ENCODE measurements around the gene DOCK1. TPM values are rescaled to one million over a fixed set of nuclear protein-coding genes. Genes with fewer than 3 reads are reported as not detected.

DOCK1 gene
- total RNA-seq, 2 experiments from 2014 or later: not detected

- CTCF ChIA-PET: no interaction called here
- ATAC-seq (ENCODE audit: poor library complexity): no peak
- no peaks in the 10 kb centered on the region for H3K27me3 ChIP-seq (ENCODE audit: control insufficient read depth in 1 of 2, insufficient read depth in 2 of 2, low read length in 2 of 2)
Observed at GRCh38 chr10:127035827-127036226, 130.6 kb downstream of the DOCK1 start.

GRCh38 chr10:127036987-127037386 is 131.8 kb downstream of the DOCK1 start:
- Histone ChIP-seq H3K36me3 (ENCODE audit: insufficient read depth, low read length) (no peaks in the 10 kb centered on the region), H3K4me3 (ENCODE audit: low read length) (no peak overlapping the region), H3K9me3 (ENCODE audit: control insufficient read depth in 1 of 2, insufficient read depth in 1 of 2, low read length in 2 of 2) (peaks cover 0 to 10% of the 10 kb centered on the region in 2 experiments), H3K27me3 (ENCODE audit: control insufficient read depth in 1 of 2, insufficient read depth in 2 of 2, low read length in 2 of 2) (no peaks in the 10 kb centered on the region), H3K27ac (ENCODE audit: low read depth in 1 of 2, low read length in 2 of 2) (no peak overlapping the region), H3K4me1 (ENCODE audit: insufficient read depth, low read length) (no peaks in the 10 kb centered on the region)
- no peaks in the 10 kb centered on the region for H3K9me3 Mint-ChIP-seq
- no peaks in the 10 kb centered on the region for H3K36me3 Mint-ChIP-seq (ENCODE audit: low read depth)
- POLR2A ChIA-PET: no interaction called here
- no peak for ATAC-seq (ENCODE audit: poor library complexity)
- H3K4me3 Mint-ChIP-seq: no peak overlapping the region
- no peaks in the 10 kb centered on the region for H3K4me1 Mint-ChIP-seq (ENCODE audit: low read depth)
- intact Hi-C loops (cut with DNase I, micrococcal nuclease): no loop called here
- CTCF ChIA-PET: interaction anchor here (1.6 kb wide), 1 partner anchor 37 kb away, joined by 3 read pairs; no protein-coding TSS in a partner anchor
- no peaks in the 10 kb centered on the region for H3K27me3 Mint-ChIP-seq
- TF ChIP-seq CTCF (IDR thresholded peaks at IDR 0.05): no peak
- no peak for DNase-seq
- no peak overlapping the region for H3K27ac Mint-ChIP-seq

More at GRCh38 chr10:127035827-127036226, 130.6 kb downstream of the DOCK1 start:
- H3K9me3 Mint-ChIP-seq: no peaks in the 10 kb centered on the region
- no peak overlapping the region for H3K27ac Mint-ChIP-seq
- H3K27me3 Mint-ChIP-seq: no peaks in the 10 kb centered on the region
- H3K27ac ChIP-seq (ENCODE audit: low read depth in 1 of 2, low read length in 2 of 2): no peak overlapping the region
- H3K4me1 Mint-ChIP-seq (ENCODE audit: low read depth): no peaks in the 10 kb centered on the region
- POLR2A ChIA-PET: no interaction called here
- no peaks in the 10 kb centered on the region for H3K36me3 Mint-ChIP-seq (ENCODE audit: low read depth)
- no peaks in the 10 kb centered on the region for H3K36me3 ChIP-seq (ENCODE audit: insufficient read depth, low read length)
- H3K4me1 ChIP-seq (ENCODE audit: insufficient read depth, low read length): no peaks in the 10 kb centered on the region
- H3K4me3 ChIP-seq (ENCODE audit: low read length): no peak overlapping the region
- DNase-seq: no peak
- H3K4me3 Mint-ChIP-seq: no peak overlapping the region
- intact Hi-C loops (cut with DNase I, micrococcal nuclease): no loop called here
- no peak for TF ChIP-seq CTCF (IDR thresholded peaks at IDR 0.05)
- H3K9me3 ChIP-seq (ENCODE audit: control insufficient read depth in 1 of 2, insufficient read depth in 1 of 2, low read length in 2 of 2): peaks cover 0 to 10% of the 10 kb centered on the region in 2 experiments

- DNase-seq (no peak), ATAC-seq (ENCODE audit: poor library complexity) (no peak)
- TF ChIP-seq CTCF (IDR thresholded peaks at IDR 0.05): no peak
- no peak overlapping the region for H3K27ac Mint-ChIP-seq
- ChIA-PET POLR2A (no interaction called here), CTCF (no interaction called here)
- H3K9me3 Mint-ChIP-seq: no peaks in the 10 kb centered on the region
- no peaks in the 10 kb centered on the region for H3K36me3 ChIP-seq (ENCODE audit: insufficient read depth, low read length)
- H3K27me3 ChIP-seq (ENCODE audit: control insufficient read depth in 1 of 2, insufficient read depth in 2 of 2, low read length in 2 of 2): no peaks in the 10 kb centered on the region
- intact Hi-C loops (cut with DNase I, micrococcal nuclease): no loop called here
- H3K4me1 ChIP-seq (ENCODE audit: insufficient read depth, low read length): no peaks in the 10 kb centered on the region
- no peak overlapping the region for H3K4me3 ChIP-seq (ENCODE audit: low read length)
- H3K4me3 Mint-ChIP-seq: no peak overlapping the region
- H3K9me3 ChIP-seq (ENCODE audit: control insufficient read depth in 1 of 2, insufficient read depth in 1 of 2, low read length in 2 of 2): peaks cover 0 to 14% of the 10 kb centered on the region in 2 experiments
- H3K27me3 Mint-ChIP-seq: no peaks in the 10 kb centered on the region
- H3K36me3 Mint-ChIP-seq (ENCODE audit: low read depth): no peaks in the 10 kb centered on the region
- no peaks in the 10 kb centered on the region for H3K4me1 Mint-ChIP-seq (ENCODE audit: low read depth)
- H3K27ac ChIP-seq (ENCODE audit: low read depth in 1 of 2, low read length in 2 of 2): no peak overlapping the region
Observed at GRCh38 chr10:127039435-127039834, 134.2 kb downstream of the DOCK1 start.
